Tibial artery (tissue), 4 donors: Measurements from ENCODE around the gene MSI1.

Experiments used
- DNase-seq, 2 donors: peaks; one replicate each; pipeline ENCODE4 v3.0.0-alpha.2; 2019
- H3K27ac ChIP-seq, 2 donors: fragments of 200-600 bp; sonication (generic) in 1 of 2; 1 replicate in 1 of 2; 2 replicates in 1 of 2; pipeline ENCODE4 v1.5.1; 2018 to 2019; ENCODE audit warnings: mild to moderate bottlenecking in 1 of 2
- H3K27me3 ChIP-seq, 2 donors: fragments of 200-600 bp; sonication (generic) in 1 of 2; one replicate each; pipeline versions ENCODE4 v1.5.1 to v1.6.0; 2016 to 2019
- H3K36me3 ChIP-seq, 3 donors: fragments of 200-600 bp; sonication (generic) in 2 of 3; one replicate each; pipeline ENCODE4 v1.5.1; 2016 to 2019; ENCODE audit warnings: mild to moderate bottlenecking in 2 of 3
- H3K4me1 ChIP-seq, 4 donors: fragments of 200-600 bp; sonication (generic) in 2 of 4; 1 replicate in 3 of 4; 2 replicates in 1 of 4; pipeline ENCODE4 v1.5.1; 2016 to 2019
- H3K4me3 ChIP-seq, 2 donors: fragments of 200-600 bp; sonication (generic) in 1 of 2; 1 replicate in 1 of 2; 2 replicates in 1 of 2; pipeline ENCODE4 v1.5.1; 2018 to 2019; ENCODE audit warnings: mild to moderate bottlenecking in 2 of 2
- H3K9me3 ChIP-seq, 3 donors: fragments of 200-600 bp; sonication (generic) in 1 of 3; one replicate each; pipeline ENCODE4 v1.5.1; 2016 to 2019
- CTCF ChIP-seq, 2 experiments: fragments of 200-600 bp in 1 of 2; fragments of 450-650 bp in 1 of 2; IDR thresholded peaks; one replicate each; pipeline ENCODE4 v1.5.1; 2017 to 2019; ENCODE audit warnings: antibody characterized with exemption in 2 of 2, mild to moderate bottlenecking in 1 of 2, moderate library complexity in 1 of 2
- intact Hi-C: fragments of 100-400 bp; cut with DNase I; formaldehyde crosslinking; loops from one replicate; pipeline ENCODE4 v1.15.0; 2023; ENCODE audit warnings: low total_unique reads

The MSI1 gene

GRCh38 chr12:120358412-120359100 lies 10.4 kb downstream of the MSI1 start:
- Histone ChIP-seq H3K4me3 (no peak overlapping the region), H3K36me3 (no peaks in the 10 kb centered on the region), H3K4me1 (peaks cover 0 to 12% (median 8%) of the 10 kb centered on the region in 4 donors), H3K9me3 (no peaks in the 10 kb centered on the region), H3K27ac (no peak overlapping the region), H3K27me3 (peaks cover 0 to 40% of the 10 kb centered on the region in 2 donors)
- peak in 1 of 2 donors; percentile 59 for DNase-seq
- intact Hi-C loops, result loop anchor here (5.0 kb wide), 1 partner anchor 74 kb away; no protein-coding TSS in a partner anchor
- TF ChIP-seq CTCF (IDR thresholded peaks at IDR 0.05), result no peak

DNA sequence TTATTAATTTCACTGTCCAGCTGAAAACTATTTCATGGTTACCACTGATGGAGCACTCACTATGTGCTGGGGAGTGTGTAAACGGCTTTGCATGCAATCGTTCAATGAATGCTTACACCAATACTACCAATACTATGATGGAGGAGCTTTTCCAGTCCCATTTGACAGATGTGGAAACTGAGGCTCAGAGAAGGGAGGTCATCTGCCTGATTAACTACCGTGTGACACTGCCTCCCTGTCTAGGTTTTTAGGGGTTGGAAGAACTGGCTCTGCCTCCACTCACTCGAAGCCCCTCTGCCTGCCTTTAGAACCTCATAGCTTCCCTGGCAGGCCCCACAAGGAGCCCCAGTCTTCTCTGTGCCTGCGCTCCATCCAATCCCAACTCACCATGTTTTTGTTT lies 11.9 kb downstream of the MSI1 start:
- no peak for DNase-seq
- Histone ChIP-seq H3K4me3 (no peak overlapping the region), H3K27me3 (peaks cover 0 to 28% of the 10 kb centered on the region in 2 donors), H3K36me3 (no peaks in the 10 kb centered on the region), H3K4me1 (peaks cover 0 to 12% (median 8%) of the 10 kb centered on the region in 4 donors), H3K9me3 (no peaks in the 10 kb centered on the region), H3K27ac (no peak overlapping the region)
- no peak for TF ChIP-seq CTCF (IDR thresholded peaks at IDR 0.05)
- intact Hi-C loops, result loop anchor here (5.0 kb wide), 1 partner anchor 75 kb away; no protein-coding TSS in a partner anchor

- peak; percentile 36 to 76 for DNase-seq
- Histone ChIP-seq H3K36me3 (no peaks in the 10 kb centered on the region), H3K9me3 (no peaks in the 10 kb centered on the region), H3K27me3 (peaks cover 0 to 23% of the 10 kb centered on the region in 2 donors), H3K4me3 (no peak overlapping the region), H3K27ac (no peak overlapping the region), H3K4me1 (peaks cover 0 to 8% (median 4%) of the 10 kb centered on the region in 4 donors)
- TF ChIP-seq CTCF (IDR thresholded peaks at IDR 0.05), result peak; percentile 75 to 77
- intact Hi-C loops, result loop anchor here (5.0 kb wide), 1 partner anchor 76 kb away; no protein-coding TSS in a partner anchor
These were observed 12.4 kb downstream of the MSI1 start for GRCh38 chr12:120356567-120357030.

- Histone ChIP-seq H3K27ac (no peak overlapping the region), H3K36me3 (no peaks in the 10 kb centered on the region), H3K4me1 (peaks cover 0 to 17% (median 13%) of the 10 kb centered on the region in 4 donors), H3K9me3 (no peaks in the 10 kb centered on the region), H3K4me3 (no peak overlapping the region), H3K27me3 (peaks cover 0 to 9% of the 10 kb centered on the region in 2 donors)
- intact Hi-C loops, result no loop called here
- no peak for TF ChIP-seq CTCF (IDR thresholded peaks at IDR 0.05)
- DNase-seq, result no peak
These were observed 15.2 kb downstream of the MSI1 start for GRCh38 chr12:120353556-120354317.

DNA sequence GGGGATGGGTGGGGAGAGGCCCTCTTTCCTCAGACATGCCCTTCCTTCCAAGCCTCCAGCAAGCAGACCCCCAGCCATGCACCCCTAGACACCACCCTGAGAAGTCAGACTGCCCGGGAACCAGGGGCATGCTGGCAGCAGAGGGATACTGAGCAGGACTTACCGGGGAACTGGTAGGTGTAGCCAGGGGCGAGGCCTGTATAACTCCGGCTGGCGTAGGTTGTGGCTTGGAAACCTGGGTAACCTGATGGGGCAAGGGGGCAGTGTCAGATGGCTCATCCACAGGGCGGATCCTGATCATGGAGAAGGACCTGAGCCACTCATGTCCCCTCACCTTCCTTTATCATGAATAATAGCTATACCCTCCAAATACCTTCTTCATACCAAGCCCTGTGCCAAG lies 15.8 kb downstream of the MSI1 start:
- H3K36me3 ChIP-seq, result no peaks in the 10 kb centered on the region
- no peaks in the 10 kb centered on the region for H3K9me3 ChIP-seq
- H3K27ac ChIP-seq, result no peak overlapping the region
- peaks cover 0 to 3% of the 10 kb centered on the region in 2 donors for H3K27me3 ChIP-seq
- no peak for TF ChIP-seq CTCF (IDR thresholded peaks at IDR 0.05)
- no peak for DNase-seq
- intact Hi-C loops, result no loop called here
- H3K4me1 ChIP-seq, result peaks cover 0 to 17% (median 13%) of the 10 kb centered on the region in 4 donors
- H3K4me3 ChIP-seq, result no peak overlapping the region
